Mesothelial cell of epicardium (in vitro differentiated cells): Measurements from ENCODE around the gene CLCN1. TPM values are rescaled to one million over a fixed set of nuclear protein-coding genes. Genes with fewer than 3 reads are reported as not detected.

ENCODE experiments used
- DNase-seq, 2 experiments: peaks; one replicate each; pipeline ENCODE4 v3.0.0; 2021; ENCODE audit warnings: low spot score in 2 of 2; ENCODE audit not compliant: unreplicated experiment in 2 of 2
- H3K27ac Mint-ChIP-seq: 2 replicates; pipeline ENCODE4 v1.8.0; 2021; ENCODE audit warnings: mixed read lengths
- H3K27me3 Mint-ChIP-seq: 2 replicates; pipeline ENCODE4 v1.8.0; 2021; ENCODE audit warnings: low read depth, mixed read lengths
- H3K36me3 Mint-ChIP-seq: 2 replicates; pipeline ENCODE4 v1.8.0; 2021; ENCODE audit warnings: mixed read lengths
- H3K4me1 Mint-ChIP-seq: 2 replicates; pipeline ENCODE4 v1.8.0; 2021; ENCODE audit warnings: mixed read lengths
- H3K4me3 Mint-ChIP-seq: 2 replicates; pipeline ENCODE4 v1.8.0; 2021; ENCODE audit warnings: mild to moderate bottlenecking, moderate library complexity, mixed read lengths
- H3K9me3 Mint-ChIP-seq: 2 replicates; pipeline ENCODE4 v1.8.0; 2021; ENCODE audit warnings: mixed read lengths
- CTCF ChIP-seq: fragments of 200-600 bp; sonication (generic); IDR thresholded peaks from one replicate; pipeline ENCODE4 v1.5.0; 2021; ENCODE audit warnings: antibody characterized with exemption; ENCODE audit not compliant: unreplicated experiment
- total RNA-seq: library from RNA; stranded (reverse); gene quantifications from 3 replicates; pipeline ENCODE4 v1.2.1, GENCODE V29; 2021

The CLCN1 gene
- total RNA-seq, 1 donor from 2014 or later, result 0.16 TPM

GRCh38 chr7:143380260-143380645, 64.3 kb downstream of the CLCN1 start:
- peak overlapping the region; percentile 76 for H3K4me3 Mint-ChIP-seq
- TF ChIP-seq CTCF, result peak; percentile 94
- DNase-seq, result peak; percentile 67 to 94
- peak overlapping the region; percentile 87 for H3K27ac Mint-ChIP-seq
- no peaks in the 10 kb centered on the region for H3K36me3 Mint-ChIP-seq
- H3K4me1 Mint-ChIP-seq, result peaks cover 31% of the 10 kb centered on the region
- no peaks in the 10 kb centered on the region for H3K9me3 Mint-ChIP-seq
- H3K27me3 Mint-ChIP-seq, result no peaks in the 10 kb centered on the region

GRCh38 chr7:143380646-143381426, 64.9 kb downstream of the CLCN1 start, which contains the start of gene ZYX:
Gene ZYX, plus strand, starts transcription at chr7:143381345. Its CDS starts 227 bp downstream, at chr7:143381572.
- H3K9me3 Mint-ChIP-seq, result no peaks in the 10 kb centered on the region
- peaks cover 31% of the 10 kb centered on the region for H3K4me1 Mint-ChIP-seq
- no peaks in the 10 kb centered on the region for H3K27me3 Mint-ChIP-seq
- TF ChIP-seq CTCF, result no peak
- DNase-seq, result peak; percentile 82 to 88
- peak within 1 kb of the TSS; percentile 76 for H3K4me3 Mint-ChIP-seq
- H3K27ac Mint-ChIP-seq, result peak within 1 kb of the TSS; percentile 87
- no peaks in the 10 kb centered on the region for H3K36me3 Mint-ChIP-seq

GRCh38 chr7:143381427-143382125, 65.7 kb downstream of the CLCN1 start:
- Mint-ChIP-seq H3K27ac (peak overlapping the region; percentile 83), H3K9me3 (no peaks in the 10 kb centered on the region), H3K27me3 (no peaks in the 10 kb centered on the region), H3K4me1 (peaks cover 31% of the 10 kb centered on the region), H3K36me3 (no peaks in the 10 kb centered on the region), H3K4me3 (no peak overlapping the region)
- DNase-seq, result peak; percentile 77 to 96
- no peak for TF ChIP-seq CTCF

GRCh38 chr7:143382126-143382790, 66.3 kb downstream of the CLCN1 start:
- Mint-ChIP-seq H3K4me3 (no peak overlapping the region), H3K36me3 (no peaks in the 10 kb centered on the region), H3K9me3 (no peaks in the 10 kb centered on the region), H3K27ac (peak overlapping the region; percentile 83), H3K27me3 (no peaks in the 10 kb centered on the region), H3K4me1 (peaks cover 30% of the 10 kb centered on the region)
- DNase-seq, result no peak
- no peak for TF ChIP-seq CTCF

- no peak overlapping the region for H3K4me3 Mint-ChIP-seq
- no peaks in the 10 kb centered on the region for H3K27me3 Mint-ChIP-seq
- H3K4me1 Mint-ChIP-seq, result peaks cover 28% of the 10 kb centered on the region
- no peak for DNase-seq
- H3K27ac Mint-ChIP-seq, result peak overlapping the region; percentile 26
- no peaks in the 10 kb centered on the region for H3K9me3 Mint-ChIP-seq
- H3K36me3 Mint-ChIP-seq, result no peaks in the 10 kb centered on the region
- no peak for TF ChIP-seq CTCF
Measured at GRCh38 chr7:143382791-143383641, 67.1 kb downstream of the CLCN1 start.
